ENCODE data around the gene PCDHB11.
"Not testable (repeated sequence)": the region's sequence is repeated elsewhere in the genome, so short reads cannot be mapped to it uniquely, and the experiment has no call there.

PCDHB11 gene

GRCh38 chr5:141186897-141187512, 12.4 kb upstream of the PCDHB11 start, which contains the start of gene PCDHB9:
Gene PCDHB9, plus strand, starts transcription at chr5:141187161. Its CDS starts 158 bp downstream, at chr5:141187319.
- peak; percentile 22 for DNase-seq (ENCODE audit: low read depth)

- not testable (repeated sequence) for DNase-seq (ENCODE audit: low read depth)
These were observed 10.7 kb upstream of the PCDHB11 start for GRCh38 chr5:141188682-141189081.

- DNase-seq (ENCODE audit: low read depth), result not testable (repeated sequence)
These were observed 10.3 kb upstream of the PCDHB11 start for GRCh38 chr5:141189131-141189530.

GRCh38 chr5:141192110-141192725, 7.2 kb upstream of the PCDHB11 start, which contains the start of gene PCDHB10:
Gene PCDHB10, plus strand, starts transcription at chr5:141192353. Its CDS starts 200 bp downstream, at chr5:141192553.
- DNase-seq (ENCODE audit: low read depth), result peak; percentile 1

GRCh38 chr5:141194332-141194731, 5.1 kb upstream of the PCDHB11 start:
- not testable (repeated sequence) for DNase-seq (ENCODE audit: low read depth)

GRCh38 chr5:141196363-141196762, 3.1 kb upstream of the PCDHB11 start:
- DNase-seq (ENCODE audit: low read depth), result no peak

GRCh38 chr5:141201126-141201525, 1.7 kb downstream of the PCDHB11 start:
- DNase-seq (ENCODE audit: low read depth), result not testable (repeated sequence)

GRCh38 chr5:141201646-141202045, 2.2 kb downstream of the PCDHB11 start:
- not testable (repeated sequence) for DNase-seq (ENCODE audit: low read depth)

- DNase-seq (ENCODE audit: low read depth), result no peak
These were observed 9.1 kb downstream of the PCDHB11 start, which contains the start of gene PCDHB12 for GRCh38 chr5:141208478-141208877. Gene PCDHB12, plus strand, starts transcription at chr5:141208719. Its CDS starts 189 bp downstream, at chr5:141208908.

GRCh38 chr5:141210281-141210680, 10.9 kb downstream of the PCDHB11 start:
- DNase-seq (ENCODE audit: low read depth), result not testable (repeated sequence)

GRCh38 chr5:141210849-141211248, 11.4 kb downstream of the PCDHB11 start:
- DNase-seq (ENCODE audit: low read depth), result not testable (repeated sequence)

GRCh38 chr5:141213656-141214339, 14.4 kb downstream of the PCDHB11 start, which contains the start of gene PCDHB13:
Gene PCDHB13, plus strand, starts transcription at chr5:141213919. Its CDS starts 205 bp downstream, at chr5:141214124.
- not testable (repeated sequence) for DNase-seq (ENCODE audit: low read depth)

- not testable (repeated sequence) for DNase-seq (ENCODE audit: low read depth)
These were observed 15.2 kb downstream of the PCDHB11 start for GRCh38 chr5:141214583-141214982.

- not testable (repeated sequence) for DNase-seq (ENCODE audit: low read depth)
These were observed 16.1 kb downstream of the PCDHB11 start for GRCh38 chr5:141215504-141215903.

GRCh38 chr5:141216035-141216434, 16.6 kb downstream of the PCDHB11 start:
- DNase-seq (ENCODE audit: low read depth), result not testable (repeated sequence)

- DNase-seq (ENCODE audit: low read depth), result peak; percentile 4
These were observed 23.8 kb downstream of the PCDHB11 start, which contains the start of gene PCDHB14 for GRCh38 chr5:141223112-141223783. Gene PCDHB14, plus strand, starts transcription at chr5:141223343. Its CDS starts 163 bp downstream, at chr5:141223506.

- not testable (repeated sequence) for DNase-seq (ENCODE audit: low read depth)
These were observed 25.4 kb downstream of the PCDHB11 start for GRCh38 chr5:141224844-141225243.

- DNase-seq (ENCODE audit: low read depth), result not testable (repeated sequence)
These were observed 26.0 kb downstream of the PCDHB11 start for GRCh38 chr5:141225421-141225820.

GRCh38 chr5:141234109-141234667, 34.8 kb downstream of the PCDHB11 start:
- DNase-seq (ENCODE audit: low read depth), result no peak

GRCh38 chr5:141235922-141236321, 36.5 kb downstream of the PCDHB11 start:
- DNase-seq (ENCODE audit: low read depth), result not testable (repeated sequence)

- DNase-seq (ENCODE audit: low read depth), result no peak
These were observed 37.3 kb downstream of the PCDHB11 start for GRCh38 chr5:141236516-141237313.
